IMR-90 (cell line): ENCODE results near the gene RXRB. TPM values are rescaled to one million over a fixed set of nuclear protein-coding genes. Genes with fewer than 3 reads are reported as not detected.

ENCODE experiments used
- ATAC-seq: fragments of 200-7000 bp; cut with Tn5 transposase; 2 replicates; pipeline ENCODE4 v1.9.1; 2020; ENCODE audit warnings: low read depth, mild to moderate bottlenecking, moderate library complexity
- BruUV-seq: library from RNA; stranded (reverse); fragments of 400-500 nt; replicated peaks from 2 replicates; lab custom pipeline; 2021; lab: Mats Ljungman, UMichigan
- CTCF ChIA-PET: fragments of 300-600 bp; formaldehyde crosslinking; extraction: SDS; loops from one replicate; lab custom pipeline; 2021; ENCODE audit warnings: antibody characterized with exemption; lab: Yijun Ruan, JAX
- POLR2A ChIA-PET: fragments of 300-600 bp; sonication (Branson Sonifier 250); formaldehyde crosslinking; loops from one replicate; lab custom pipeline; 2022; ENCODE audit warnings: antibody characterized with exemption; ENCODE audit not compliant: unreplicated experiment; lab: Charles Lee
- DNase-seq: peaks from one replicate; pipeline ENCODE4 v3.0.0; 2013
- H2AFZ ChIP-seq: replicated peaks from 2 replicates; pipeline ENCODE3; 2013; ENCODE audit warnings: low read length, mild to moderate bottlenecking; ENCODE audit not compliant: poor library complexity
- H2AK5ac ChIP-seq: 2 replicates; pipeline ENCODE4 v1.6.1; 2013; ENCODE audit warnings: low read depth, low read length, inconsistent platforms
- H2AK9ac ChIP-seq: replicated peaks from 2 replicates; pipeline ENCODE3; 2013; ENCODE audit warnings: mild to moderate bottlenecking, low read depth, low read length, moderate library complexity; ENCODE audit not compliant: poor library complexity
- H2BK120ac ChIP-seq: 2 replicates; pipeline ENCODE4 v1.6.1; 2013; ENCODE audit warnings: low read depth, low read length, inconsistent platforms
- H2BK15ac ChIP-seq: 3 replicates; pipeline ENCODE4 v1.6.1; 2013; ENCODE audit warnings: low read depth, low read length, inconsistent platforms
- H2BK20ac ChIP-seq: 2 replicates; pipeline ENCODE4 v1.6.1; 2013; ENCODE audit warnings: low read depth, mild to moderate bottlenecking, inconsistent platforms, low read length, moderate library complexity
- H2BK5ac ChIP-seq: 2 replicates; pipeline ENCODE4 v1.6.1; 2013; ENCODE audit warnings: mild to moderate bottlenecking, low read depth, low read length, inconsistent platforms; ENCODE audit not compliant: poor library complexity, severe bottlenecking
- H3K14ac ChIP-seq: replicated peaks from 2 replicates; pipeline ENCODE4 v1.6.1; 2013; ENCODE audit warnings: low read depth, low read length, inconsistent platforms
- H3K18ac ChIP-seq: 2 replicates; pipeline ENCODE4 v1.6.1; 2013; ENCODE audit warnings: low read depth, low read length, control low read depth
- H3K23ac ChIP-seq: 2 replicates; pipeline ENCODE4 v1.6.1; 2013; ENCODE audit warnings: low read depth, low read length, inconsistent platforms
- H3K27ac ChIP-seq: 2 replicates; pipeline ENCODE4 v1.5.1; 2013; ENCODE audit warnings: mild to moderate bottlenecking, control low read depth, low read length; ENCODE audit not compliant: insufficient read depth
- H3K27me3 ChIP-seq: 2 replicates; pipeline ENCODE4 v1.6.1; 2013; ENCODE audit warnings: low read length; ENCODE audit not compliant: control insufficient read depth, insufficient read depth
- H3K36me3 ChIP-seq: 2 replicates; pipeline ENCODE4 v1.6.1; 2013; ENCODE audit warnings: low read length, mixed read lengths; ENCODE audit not compliant: control insufficient read depth, insufficient read depth
- H3K4ac ChIP-seq: 2 replicates; pipeline ENCODE4 v1.6.1; 2013; ENCODE audit warnings: low read depth, low read length, inconsistent platforms
- H3K4me1 ChIP-seq: 2 replicates; pipeline ENCODE4 v1.6.1; 2013; ENCODE audit warnings: low read length, mixed read lengths; ENCODE audit not compliant: control insufficient read depth, insufficient read depth
- H3K4me2 ChIP-seq: 2 replicates; pipeline ENCODE4 v1.6.1; 2013; ENCODE audit warnings: low read depth, mild to moderate bottlenecking, control low read depth, low read length, moderate library complexity
- H3K4me3 ChIP-seq: 2 replicates; pipeline ENCODE4 v1.5.1; 2013; ENCODE audit warnings: low read depth, mild to moderate bottlenecking, control low read depth, low read length, moderate library complexity; ENCODE audit not compliant: insufficient read depth
- H3K56ac ChIP-seq: 2 replicates; pipeline ENCODE4 v1.6.1; 2013; ENCODE audit warnings: low read length, inconsistent platforms; ENCODE audit not compliant: insufficient read depth; ENCODE audit errors: extremely low read depth
- H3K79me1 ChIP-seq, 2 experiments: 2 replicates each; pipeline ENCODE4 v1.6.1; 2013; ENCODE audit warnings: low read length in 2 of 2, inconsistent platforms in 1 of 2, low read depth in 1 of 2
- H3K9ac ChIP-seq: 2 replicates; pipeline ENCODE4 v1.6.1; 2013; ENCODE audit warnings: low read depth, low read length, control low read depth
- H3K9me1 ChIP-seq: 2 replicates; pipeline ENCODE4 v1.6.1; 2013; ENCODE audit warnings: low read length, inconsistent platforms; ENCODE audit not compliant: insufficient read depth
- H3K9me3 ChIP-seq: 2 replicates; pipeline ENCODE4 v1.6.1; 2013; ENCODE audit warnings: low read length; ENCODE audit not compliant: control insufficient read depth, insufficient read depth
- H4K20me1 ChIP-seq: 2 replicates; pipeline ENCODE4 v1.6.1; 2013; ENCODE audit warnings: low read length, inconsistent platforms; ENCODE audit not compliant: insufficient read depth
- H4K5ac ChIP-seq: 2 replicates; pipeline ENCODE4 v1.6.1; 2013; ENCODE audit warnings: mild to moderate bottlenecking, low read depth, low read length, control low read depth
- H4K8ac ChIP-seq, 2 experiments: 2 replicates each; pipeline ENCODE4 v1.6.1; 2013; ENCODE audit warnings: low read depth in 2 of 2, low read length in 2 of 2, control low read depth in 1 of 2, inconsistent platforms in 1 of 2
- H4K91ac ChIP-seq: 2 replicates; pipeline ENCODE4 v1.6.1; 2013; ENCODE audit warnings: low read depth, low read length, inconsistent platforms; ENCODE audit not compliant: insufficient read depth
- CEBPB ChIP-seq: IDR thresholded peaks from 2 replicates; pipeline ENCODE4 v1.6.1; 2012; ENCODE audit warnings: low read depth, low read length, improper control_type of control experiment
- CHD1 ChIP-seq: IDR thresholded peaks from 2 replicates; pipeline ENCODE4 v1.6.1; 2012; ENCODE audit warnings: low read depth, low read length, improper control_type of control experiment
- FOS ChIP-seq: fragments of 150-350 bp; IDR thresholded peaks from 2 replicates; pipeline ENCODE4 v1.6.1; 2016; ENCODE audit warnings: low read depth, low read length
- MAFK ChIP-seq: IDR thresholded peaks from 2 replicates; pipeline ENCODE4 v1.6.1; 2012; ENCODE audit warnings: low read depth, low read length, improper control_type of control experiment
- NFE2L2 ChIP-seq: fragments of 150-350 bp; IDR thresholded peaks from 2 replicates; pipeline ENCODE4 v1.6.1; 2016; ENCODE audit warnings: low read depth, mild to moderate bottlenecking, low read length
- RAD21 ChIP-seq: IDR thresholded peaks from 2 replicates; pipeline ENCODE4 v1.6.1; 2012; ENCODE audit warnings: low read length, improper control_type of control experiment
- RCOR1 ChIP-seq: IDR thresholded peaks from 2 replicates; pipeline ENCODE4 v1.6.1; 2012; ENCODE audit warnings: mild to moderate bottlenecking, low read length, improper control_type of control experiment; ENCODE audit not compliant: insufficient replicate concordance
- RFX5 ChIP-seq: IDR thresholded peaks from 2 replicates; pipeline ENCODE4 v1.8.0; 2012; ENCODE audit warnings: low read depth, mild to moderate bottlenecking, low read length, moderate library complexity
- SMC3 ChIP-seq: fragments of 150-350 bp; IDR thresholded peaks from 2 replicates; pipeline ENCODE4 v1.6.1; 2016; ENCODE audit warnings: low read depth, mild to moderate bottlenecking, antibody characterized with exemption, low read length, moderate library complexity
- USF2 ChIP-seq: fragments of 150-350 bp; IDR thresholded peaks from 2 replicates; pipeline ENCODE4 v1.6.1; 2017; ENCODE audit warnings: mild to moderate bottlenecking, antibody characterized with exemption, low read length, low read depth
- WGBS, 2 experiments: methylation state at CpG; one replicate each; pipeline versions ENCODE4 v1.1.5 to v1.1.7; 2013; ENCODE audit warnings: missing lambda C conversion rate in 2 of 2; ENCODE audit not compliant: insufficient read length in 1 of 2; ENCODE audit errors: extremely low coverage in 2 of 2; 5-methylcytosine and 5-hydroxymethylcytosine counted together
- dilution Hi-C: fragments of 300-500 bp; cut with HindIII; formaldehyde crosslinking; loops from one replicate; pipeline ENCODE4 v1.14.3; 2018; ENCODE audit warnings: low sequenced_read_pairs; ENCODE audit not compliant: unreplicated experiment
- in situ Hi-C: fragments of 300-500 bp; cut with MboI; formaldehyde crosslinking; loops from 3 replicates; pipeline ENCODE4 v1.14.3; 2019; ENCODE audit warnings: low sequenced_read_pairs, inconsistent platforms, mixed read lengths
- intact Hi-C: fragments of 100-400 bp; cut with micrococcal nuclease; formaldehyde crosslinking; loops from 2 replicates; pipeline ENCODE4 v1.10.0; 2022
- polyA plus RNA-seq, 3 experiments: library from polyadenylated mRNA; depleted of rRNA; stranded (reverse); fragments of >200 nt; gene quantifications; 2 replicates each; pipeline ENCODE4 v1.2.3, GENCODE V29; 2012; ENCODE audit warnings: low replicate concordance in 1 of 3
- total RNA-seq: library from RNA; depleted of rRNA; stranded (reverse); fragments of >200 nt; gene quantifications from 2 replicates; pipeline ENCODE4 v1.2.3, GENCODE V29; 2012
- TF ChIP-seq, protein P1 (sequence below): conservative IDR thresholded peaks from 2 replicates; pipeline ENCODE4 v1.5.1; 2012; ENCODE audit warnings: mild to moderate bottlenecking, low read depth, low read length, improper control_type of control experiment
- TF ChIP-seq, protein P2 (sequence below): fragments of 150-350 bp; IDR thresholded peaks from 2 replicates; pipeline ENCODE4 v1.6.1; 2016; ENCODE audit warnings: low read depth, mild to moderate bottlenecking, low read length, moderate library complexity, borderline replicate concordance

Gene RXRB
- total and polyA plus RNA-seq, 2 of the 4 experiments (the other 2 are of a cell fraction): 18.6 to 53.7 TPM

GRCh38 chr6:33217681-33218080 lies 17.2 kb upstream of the RXRB start:
- ATAC-seq (no peak), DNase-seq (no peak)
- H3K36me3 ChIP-seq: no peaks in the 10 kb centered on the region
- H3K4me3 ChIP-seq: no peak overlapping the region
- dilution Hi-C loops (no loop called here), in situ Hi-C loops (no loop called here), intact Hi-C loops (no loop called here)
- H4K20me1 ChIP-seq: no peaks in the 10 kb centered on the region
- no peak overlapping the region for H3K23ac ChIP-seq
- H3K4me2 ChIP-seq: no peak overlapping the region
- BruUV-seq: no TSS peak
- POLR2A ChIA-PET: no interaction called here
- H2BK5ac ChIP-seq: no peak overlapping the region
- peaks cover 21% of the 10 kb centered on the region for H3K27me3 ChIP-seq
- H4K5ac ChIP-seq: no peak overlapping the region
- no peaks in the 10 kb centered on the region for H3K9me3 ChIP-seq
- H3K18ac ChIP-seq: no peak overlapping the region
- H3K4me1 ChIP-seq: peaks cover 2% of the 10 kb centered on the region; the same call in 1 of the 2 replicates
- CTCF ChIA-PET: no interaction called here
- no peak overlapping the region for H4K8ac ChIP-seq
- WGBS, 2 experiments: no CpG with 5 or more reads among the region's 3 CpGs
- H2BK15ac ChIP-seq: no peak overlapping the region
- no peaks in the 10 kb centered on the region for H3K79me1 ChIP-seq
- no peak overlapping the region for H2BK20ac ChIP-seq
- H2AK9ac ChIP-seq: no peak overlapping the region
- TF ChIP-seq NFE2L2 (no peak), MAFK (no peak), RFX5 (no peak), FOS (no peak), RCOR1 (no peak), RAD21 (no peak), CHD1 (no peak), CEBPB (no peak), USF2 (no peak), SMC3 (no peak)
- TF ChIP-seq, protein P1, sequence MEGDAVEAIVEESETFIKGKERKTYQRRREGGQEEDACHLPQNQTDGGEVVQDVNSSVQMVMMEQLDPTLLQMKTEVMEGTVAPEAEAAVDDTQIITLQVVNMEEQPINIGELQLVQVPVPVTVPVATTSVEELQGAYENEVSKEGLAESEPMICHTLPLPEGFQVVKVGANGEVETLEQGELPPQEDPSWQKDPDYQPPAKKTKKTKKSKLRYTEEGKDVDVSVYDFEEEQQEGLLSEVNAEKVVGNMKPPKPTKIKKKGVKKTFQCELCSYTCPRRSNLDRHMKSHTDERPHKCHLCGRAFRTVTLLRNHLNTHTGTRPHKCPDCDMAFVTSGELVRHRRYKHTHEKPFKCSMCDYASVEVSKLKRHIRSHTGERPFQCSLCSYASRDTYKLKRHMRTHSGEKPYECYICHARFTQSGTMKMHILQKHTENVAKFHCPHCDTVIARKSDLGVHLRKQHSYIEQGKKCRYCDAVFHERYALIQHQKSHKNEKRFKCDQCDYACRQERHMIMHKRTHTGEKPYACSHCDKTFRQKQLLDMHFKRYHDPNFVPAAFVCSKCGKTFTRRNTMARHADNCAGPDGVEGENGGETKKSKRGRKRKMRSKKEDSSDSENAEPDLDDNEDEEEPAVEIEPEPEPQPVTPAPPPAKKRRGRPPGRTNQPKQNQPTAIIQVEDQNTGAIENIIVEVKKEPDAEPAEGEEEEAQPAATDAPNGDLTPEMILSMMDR: no peak
- TF ChIP-seq, protein P2, sequence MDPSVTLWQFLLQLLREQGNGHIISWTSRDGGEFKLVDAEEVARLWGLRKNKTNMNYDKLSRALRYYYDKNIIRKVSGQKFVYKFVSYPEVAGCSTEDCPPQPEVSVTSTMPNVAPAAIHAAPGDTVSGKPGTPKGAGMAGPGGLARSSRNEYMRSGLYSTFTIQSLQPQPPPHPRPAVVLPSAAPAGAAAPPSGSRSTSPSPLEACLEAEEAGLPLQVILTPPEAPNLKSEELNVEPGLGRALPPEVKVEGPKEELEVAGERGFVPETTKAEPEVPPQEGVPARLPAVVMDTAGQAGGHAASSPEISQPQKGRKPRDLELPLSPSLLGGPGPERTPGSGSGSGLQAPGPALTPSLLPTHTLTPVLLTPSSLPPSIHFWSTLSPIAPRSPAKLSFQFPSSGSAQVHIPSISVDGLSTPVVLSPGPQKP: no peak
- no peak overlapping the region for H3K14ac ChIP-seq
- H3K27ac ChIP-seq: no peak overlapping the region
- H3K9ac ChIP-seq: no peak overlapping the region
- no peak overlapping the region for H2AK5ac ChIP-seq
- no peaks in the 10 kb centered on the region for H3K9me1 ChIP-seq
- H3K4ac ChIP-seq: no peak overlapping the region
- no peak overlapping the region for H2BK120ac ChIP-seq
- H2AFZ ChIP-seq: no peak overlapping the region
- no peak overlapping the region for H3K56ac ChIP-seq
- H4K91ac ChIP-seq: no peak overlapping the region
